Adipocyte (in vitro differentiated cells): ENCODE measurements around the gene BAK1.

Experiments used
- DNase-seq: peaks from one replicate; pipeline ENCODE4 v3.0.0-alpha.2; 2015; ENCODE audit warnings: low read depth
- H3K27me3 ChIP-seq: replicated peaks from 2 replicates; pipeline ENCODE4 v1.7.0; 2013; ENCODE audit warnings: mild to moderate bottlenecking, low read length, moderate library complexity; ENCODE audit not compliant: control insufficient read depth, insufficient read depth
- H3K36me3 ChIP-seq: 2 replicates; pipeline ENCODE4 v1.7.0; 2013; ENCODE audit warnings: low read length, mild to moderate bottlenecking, moderate library complexity; ENCODE audit not compliant: control insufficient read depth, insufficient read depth, severe bottlenecking
- H3K4me1 ChIP-seq: 2 replicates; pipeline ENCODE4 v1.7.0; 2013; ENCODE audit warnings: mild to moderate bottlenecking, low read length, moderate library complexity; ENCODE audit not compliant: control insufficient read depth, insufficient read depth
- H3K4me3 ChIP-seq: 2 replicates; pipeline ENCODE4 v1.7.0; 2013; ENCODE audit warnings: mild to moderate bottlenecking, low read length, moderate library complexity
- H3K9ac ChIP-seq: 2 replicates; pipeline ENCODE4 v1.7.0; 2013; ENCODE audit warnings: mild to moderate bottlenecking, low read length, moderate library complexity
- H3K9me3 ChIP-seq: 2 replicates; pipeline ENCODE4 v1.7.0; 2013; ENCODE audit warnings: mild to moderate bottlenecking, low read length, moderate library complexity; ENCODE audit not compliant: control insufficient read depth

Gene BAK1

DNA sequence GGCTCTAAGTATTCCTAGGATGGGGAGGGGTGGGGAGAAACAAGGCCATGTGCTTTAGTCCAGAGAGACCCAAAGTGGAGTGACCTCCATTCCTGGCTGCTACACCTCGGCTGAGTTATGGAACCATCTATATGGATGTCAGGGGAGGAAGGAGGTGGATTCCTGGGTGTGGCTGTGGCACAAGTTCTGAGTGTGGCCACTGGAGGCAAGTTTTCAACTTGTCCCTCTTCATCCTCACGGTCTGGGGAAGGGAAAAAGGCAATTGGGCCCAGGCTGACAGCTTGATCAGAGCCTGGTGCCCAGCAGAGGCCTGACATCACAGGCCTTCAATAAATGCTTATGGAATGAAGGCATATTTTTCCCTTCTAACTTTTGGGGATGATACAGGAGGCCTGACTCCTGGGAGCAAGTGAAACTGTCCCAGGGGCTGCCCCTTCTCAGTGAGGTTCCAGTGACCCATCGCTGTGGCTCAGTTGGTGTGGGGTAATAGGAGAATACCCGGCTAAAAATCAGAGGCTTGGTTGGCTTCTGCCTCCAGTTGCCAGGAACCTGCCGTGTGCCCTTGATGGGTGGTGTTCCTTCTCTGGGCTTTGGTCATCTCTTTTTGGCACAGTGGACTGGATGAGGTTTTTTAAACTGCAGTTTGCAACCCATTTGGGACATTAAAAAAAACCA lies 39.2 kb upstream of the BAK1 start:
- peaks cover 33% of the 10 kb centered on the region for H3K4me1 ChIP-seq
- no peaks in the 10 kb centered on the region for H3K9me3 ChIP-seq
- H3K4me3 ChIP-seq = peak overlapping the region; percentile 86
- peak; percentile 13 for DNase-seq
- H3K9ac ChIP-seq = peak overlapping the region; percentile 94
- no peaks in the 10 kb centered on the region for H3K36me3 ChIP-seq
- no peaks in the 10 kb centered on the region for H3K27me3 ChIP-seq

DNA sequence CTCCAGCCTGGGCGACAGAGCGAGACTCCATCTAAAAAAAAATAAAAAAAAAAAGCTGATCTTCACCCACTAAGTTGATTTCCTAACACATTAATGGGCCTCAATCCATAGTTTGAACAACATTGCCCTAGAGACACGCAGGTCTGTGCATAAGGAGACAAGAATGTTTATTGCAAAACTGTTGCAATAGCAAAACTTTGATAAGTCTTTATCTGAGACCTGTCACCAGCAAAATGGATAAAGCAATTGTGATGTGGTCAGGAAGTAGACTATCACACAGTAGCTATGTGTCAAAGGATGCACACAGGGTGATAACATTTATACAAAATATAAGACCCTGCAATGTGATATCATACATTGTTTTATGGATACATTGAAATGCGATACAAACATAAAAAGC lies 36.8 kb upstream of the BAK1 start:
- no peaks in the 10 kb centered on the region for H3K9me3 ChIP-seq

DNA sequence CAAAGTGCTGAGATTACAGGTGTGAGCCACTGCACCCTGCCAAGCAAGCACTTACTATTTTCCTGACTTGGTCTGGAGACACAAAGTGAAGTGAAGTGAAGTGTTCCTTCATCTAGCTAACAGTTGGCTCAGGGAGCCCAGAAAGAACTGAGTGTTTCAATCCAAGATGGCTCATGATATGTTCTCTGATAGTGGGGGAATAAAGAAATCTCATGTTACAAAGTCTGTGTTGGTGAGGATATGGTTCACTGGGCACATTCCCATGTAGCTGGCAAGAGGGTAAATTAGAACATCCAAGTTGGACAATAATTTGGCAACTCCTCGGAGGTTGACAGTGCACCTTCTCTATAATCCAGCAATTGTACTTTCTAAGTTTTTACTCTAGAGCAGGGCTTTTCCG lies 36.0 kb upstream of the BAK1 start:
- peaks cover 26% of the 10 kb centered on the region for H3K4me1 ChIP-seq
- no peak overlapping the region for H3K9ac ChIP-seq
- H3K27me3 ChIP-seq = no peaks in the 10 kb centered on the region
- no peak for DNase-seq
- no peaks in the 10 kb centered on the region for H3K9me3 ChIP-seq
- H3K4me3 ChIP-seq = no peak overlapping the region
- H3K36me3 ChIP-seq = no peaks in the 10 kb centered on the region

More for the DNA sequence above, 36.8 kb upstream of the BAK1 start:
- Histone ChIP-seq H3K4me1 (peaks cover 32% of the 10 kb centered on the region), H3K36me3 (no peaks in the 10 kb centered on the region), H3K9ac (no peak overlapping the region), H3K4me3 (no peak overlapping the region), H3K27me3 (no peaks in the 10 kb centered on the region)
- DNase-seq = no peak

DNA sequence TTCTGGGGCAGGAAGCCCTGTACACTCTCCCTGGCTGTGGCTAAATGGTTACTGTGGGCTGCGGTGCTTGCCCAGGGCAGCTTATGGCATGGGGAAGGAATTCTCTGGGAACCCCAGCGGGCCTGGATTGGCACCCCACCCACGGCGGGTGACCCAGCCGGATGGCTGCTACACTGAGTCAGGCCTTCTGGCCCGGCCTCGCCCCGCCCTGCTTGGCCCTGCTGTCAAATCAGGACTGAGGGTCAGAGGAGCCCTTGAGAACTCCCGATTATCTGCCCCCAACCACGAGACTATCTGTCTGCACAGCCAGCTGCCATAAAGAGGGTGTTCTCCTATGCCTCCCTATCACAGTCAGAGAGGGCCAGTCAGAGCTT lies 33.7 kb upstream of the BAK1 start:
- Histone ChIP-seq H3K9me3 (no peaks in the 10 kb centered on the region), H3K4me1 (peaks cover 29% of the 10 kb centered on the region), H3K9ac (peak overlapping the region; percentile 67), H3K36me3 (no peaks in the 10 kb centered on the region), H3K4me3 (no peak overlapping the region), H3K27me3 (no peaks in the 10 kb centered on the region)
- peak; percentile 76 for DNase-seq

DNA sequence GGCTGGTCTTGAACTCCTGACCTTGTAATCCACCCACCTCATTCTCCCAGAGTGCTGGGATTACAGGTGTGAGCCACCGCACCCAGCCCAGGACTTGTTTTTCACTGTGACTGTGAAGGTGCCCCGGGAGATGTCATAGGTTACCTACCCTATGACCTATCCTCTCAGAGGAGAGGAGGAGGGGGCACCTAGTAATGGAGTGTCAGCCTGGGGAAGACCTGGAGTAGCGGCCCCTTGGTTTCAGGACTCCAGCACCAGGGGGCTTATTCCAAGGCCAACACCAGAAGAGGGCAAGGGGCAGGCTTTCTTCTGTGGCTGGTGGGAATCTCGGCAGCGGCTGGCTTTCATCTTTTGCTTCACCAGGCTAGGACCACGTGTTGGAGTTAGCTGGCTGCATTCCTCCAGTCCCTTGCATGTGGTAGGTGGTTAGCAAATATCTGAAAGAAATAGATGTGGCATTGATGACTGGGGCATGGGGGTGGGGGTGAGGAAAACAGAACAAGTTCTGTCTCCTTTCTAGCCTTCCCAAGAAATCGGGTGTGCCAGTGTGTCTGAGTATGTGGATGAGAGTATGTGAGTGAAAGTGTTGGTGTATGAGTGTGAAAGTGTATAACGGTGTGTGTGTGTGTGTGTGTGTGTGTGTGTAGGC lies 33.2 kb upstream of the BAK1 start:
- Histone ChIP-seq H3K9me3 (no peaks in the 10 kb centered on the region), H3K36me3 (no peaks in the 10 kb centered on the region), H3K27me3 (no peaks in the 10 kb centered on the region), H3K4me1 (peaks cover 32% of the 10 kb centered on the region), H3K9ac (peak overlapping the region; percentile 36), H3K4me3 (no peak overlapping the region)
- peak; percentile 65 for DNase-seq

DNA sequence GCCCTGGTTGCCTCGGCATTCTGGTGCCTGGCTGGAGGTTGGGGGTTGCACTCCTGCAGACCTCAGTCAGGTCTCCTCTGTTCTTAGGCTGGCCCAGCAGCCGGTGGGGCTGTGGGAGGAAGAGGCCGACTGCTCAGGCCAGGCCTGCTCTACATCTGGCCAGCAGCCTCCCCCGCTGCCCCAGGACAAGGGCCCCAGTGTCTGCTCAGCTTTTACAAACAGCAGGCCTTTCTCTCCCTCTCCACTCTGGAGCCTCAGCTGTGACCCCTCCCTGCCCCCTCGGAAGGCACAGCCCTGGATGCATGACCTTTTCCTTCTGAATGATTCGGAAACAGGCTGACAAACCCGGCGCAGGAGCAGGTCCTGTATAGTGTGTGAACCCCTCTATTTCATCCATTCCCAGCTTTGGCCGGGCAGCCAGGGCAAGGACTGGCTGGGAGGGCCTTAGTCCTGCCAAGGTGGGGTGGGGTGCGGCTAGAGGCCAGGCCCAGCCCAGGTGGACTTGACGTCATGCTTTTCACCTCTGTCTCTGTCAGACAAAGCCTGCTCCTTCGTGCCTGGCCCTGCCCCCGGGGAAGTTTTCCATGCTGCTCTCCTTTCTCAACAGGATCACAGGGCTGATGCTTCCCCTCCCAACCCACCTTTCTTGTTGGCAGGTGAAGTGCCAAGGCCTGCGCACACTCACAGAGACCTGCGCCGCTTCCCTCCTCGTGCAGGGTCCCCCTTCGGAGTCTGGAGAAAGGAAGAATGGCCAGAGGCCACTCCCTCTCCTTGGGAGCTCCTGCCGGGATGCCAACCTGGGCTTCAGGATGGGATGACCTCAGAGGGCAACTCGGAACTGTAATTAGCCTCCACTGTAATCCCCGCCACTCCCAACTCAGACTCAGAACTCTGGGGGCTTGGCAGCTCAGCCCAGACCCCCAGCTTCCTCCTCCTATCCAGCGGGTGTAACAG lies 31.0 kb upstream of the BAK1 start:
- DNase-seq = no peak
- Histone ChIP-seq H3K9ac (no peak overlapping the region), H3K9me3 (no peaks in the 10 kb centered on the region), H3K36me3 (no peaks in the 10 kb centered on the region), H3K27me3 (no peaks in the 10 kb centered on the region), H3K4me3 (no peak overlapping the region), H3K4me1 (peaks cover 34% of the 10 kb centered on the region)

DNA sequence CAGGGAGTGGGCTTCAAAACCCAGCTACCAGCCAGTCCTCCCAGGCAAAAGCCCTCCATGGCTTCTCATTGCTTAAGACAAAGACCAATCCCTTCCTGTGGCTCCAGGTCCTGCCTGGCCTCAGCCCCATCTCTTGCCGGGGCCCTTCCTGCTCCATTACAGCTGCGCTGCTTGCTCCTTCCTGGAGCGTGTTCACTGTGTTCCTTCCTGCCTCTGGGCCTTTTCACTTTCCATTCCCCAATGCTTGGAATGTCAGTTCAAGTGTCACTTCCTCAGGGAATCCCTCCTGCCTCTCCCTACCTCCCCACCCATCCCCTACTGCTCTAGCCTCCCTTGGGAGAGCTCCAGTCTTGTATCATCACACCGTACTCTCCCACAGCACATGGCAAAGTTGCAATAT lies 30.0 kb upstream of the BAK1 start:
- Histone ChIP-seq H3K27me3 (no peaks in the 10 kb centered on the region), H3K36me3 (no peaks in the 10 kb centered on the region), H3K4me1 (peaks cover 34% of the 10 kb centered on the region), H3K9me3 (no peaks in the 10 kb centered on the region), H3K4me3 (no peak overlapping the region), H3K9ac (no peak overlapping the region)
- DNase-seq = no peak

DNA sequence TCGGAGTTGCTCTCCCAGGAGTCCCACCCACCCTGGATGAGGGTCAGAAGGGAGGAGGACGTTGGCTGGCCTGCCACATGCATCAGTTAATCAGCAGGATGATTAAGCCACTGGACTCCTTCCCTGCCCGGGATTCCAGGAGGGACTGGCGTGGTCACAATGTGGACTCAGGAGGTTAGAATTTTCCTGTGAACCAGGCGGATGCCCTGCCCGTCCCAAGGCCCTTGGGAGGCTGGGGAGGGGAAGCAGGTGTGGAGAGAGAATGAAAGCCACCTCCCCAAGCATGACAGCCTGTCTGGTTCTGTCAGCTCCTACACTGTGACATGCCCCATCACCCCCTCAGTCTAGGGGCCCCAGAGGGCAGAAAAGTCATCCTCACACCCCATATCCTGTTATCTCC lies 29.5 kb upstream of the BAK1 start:
- Histone ChIP-seq H3K4me3 (no peak overlapping the region), H3K4me1 (peaks cover 34% of the 10 kb centered on the region)

DNA sequence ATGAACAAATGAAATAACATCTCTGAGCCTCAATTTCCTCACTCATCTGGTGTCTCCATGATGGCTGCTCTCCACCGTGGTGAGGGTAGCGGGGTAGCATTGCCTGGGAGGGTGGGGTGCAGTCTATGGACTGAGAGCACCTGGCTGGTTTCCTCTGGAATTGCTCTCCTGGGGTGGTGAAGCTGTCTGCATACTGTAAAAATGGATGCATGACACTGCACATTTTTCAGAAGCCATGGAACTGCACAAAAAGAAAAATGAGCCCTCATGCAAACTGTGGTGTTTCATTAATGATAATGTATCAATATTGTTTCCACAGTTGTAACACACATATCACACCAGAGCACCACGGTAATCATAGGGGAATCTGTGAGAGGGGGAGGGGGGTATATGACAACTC lies 28.9 kb upstream of the BAK1 start:
- peaks cover 30% of the 10 kb centered on the region for H3K4me1 ChIP-seq
- no peak overlapping the region for H3K4me3 ChIP-seq
- no peaks in the 10 kb centered on the region for H3K9me3 ChIP-seq
- no peaks in the 10 kb centered on the region for H3K27me3 ChIP-seq
- peak; percentile 31 for DNase-seq
- H3K36me3 ChIP-seq = no peaks in the 10 kb centered on the region
- H3K9ac ChIP-seq = peak overlapping the region; percentile 61

More for the DNA sequence above, 29.5 kb upstream of the BAK1 start:
- peak; percentile 66 for DNase-seq
- H3K9ac ChIP-seq = peak overlapping the region; percentile 61
- H3K36me3 ChIP-seq = no peaks in the 10 kb centered on the region
- no peaks in the 10 kb centered on the region for H3K9me3 ChIP-seq
- no peaks in the 10 kb centered on the region for H3K27me3 ChIP-seq

DNA sequence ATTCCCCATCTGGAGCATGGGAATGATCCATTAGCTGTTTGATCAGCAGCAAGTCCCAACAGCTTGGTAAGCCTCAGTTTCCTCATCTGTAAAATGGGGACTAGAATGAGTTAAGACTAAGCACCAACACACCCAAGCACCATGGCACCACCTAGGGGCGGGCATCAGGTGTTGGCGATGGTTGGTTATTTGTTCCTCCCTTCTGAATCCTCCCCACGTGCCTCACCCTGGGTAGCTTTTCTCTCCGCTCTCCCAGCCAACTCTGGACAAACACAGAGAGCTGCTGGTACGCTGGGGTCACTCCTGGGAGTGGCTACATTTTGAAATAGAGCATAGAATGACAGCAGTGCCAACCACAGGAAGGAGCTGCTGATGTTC lies 27.7 kb upstream of the BAK1 start:
- H3K36me3 ChIP-seq = no peaks in the 10 kb centered on the region
- peaks cover 20% of the 10 kb centered on the region for H3K4me1 ChIP-seq
- no peaks in the 10 kb centered on the region for H3K27me3 ChIP-seq
- H3K9ac ChIP-seq = no peak overlapping the region
- no peak overlapping the region for H3K4me3 ChIP-seq
- no peaks in the 10 kb centered on the region for H3K9me3 ChIP-seq
- no peak for DNase-seq

DNA sequence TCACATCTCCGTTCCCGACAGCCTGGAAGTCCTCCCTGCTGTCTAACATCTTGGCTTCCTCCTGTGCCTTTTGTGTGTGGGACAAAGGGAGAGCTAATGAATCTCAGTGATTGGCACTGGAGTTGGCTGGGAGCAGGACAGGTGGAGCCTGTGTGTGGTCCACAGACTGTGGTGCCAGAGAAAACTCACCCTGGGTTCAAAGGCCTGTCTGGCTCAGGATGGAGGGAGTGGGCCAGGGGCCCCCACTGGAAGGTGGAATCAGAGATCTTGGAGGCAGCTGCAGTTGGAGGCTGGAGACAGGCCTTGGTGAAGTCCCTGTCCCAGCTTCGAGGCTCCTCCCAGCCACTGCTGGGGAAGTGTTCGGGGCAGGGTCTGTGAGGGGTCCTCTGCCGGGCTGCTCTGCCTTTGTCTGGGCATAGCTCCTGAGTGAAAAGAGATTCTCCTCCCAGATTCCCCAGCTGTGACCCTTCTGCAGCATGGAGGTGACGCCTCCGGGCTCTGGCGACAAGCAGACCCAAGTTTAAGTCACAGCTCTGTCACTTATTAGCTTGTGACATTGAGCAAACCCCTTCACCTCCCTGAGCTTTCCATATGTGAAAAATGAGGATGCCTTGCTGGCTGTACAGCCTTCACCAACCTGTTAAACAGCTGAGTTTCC lies 27.2 kb upstream of the BAK1 start:
- Histone ChIP-seq H3K9me3 (no peaks in the 10 kb centered on the region), H3K9ac (no peak overlapping the region), H3K4me3 (no peak overlapping the region), H3K27me3 (no peaks in the 10 kb centered on the region), H3K4me1 (peaks cover 20% of the 10 kb centered on the region), H3K36me3 (no peaks in the 10 kb centered on the region)
- no peak for DNase-seq
